Thyroid gland (tissue), 4 donors: ENCODE data around the gene KRT81. TPM values are rescaled to one million over a fixed set of nuclear protein-coding genes. Genes with fewer than 3 reads are reported as not detected.
"Not testable (repeated sequence)": the region's sequence is repeated elsewhere in the genome, so short reads cannot be mapped to it uniquely, and the experiment has no call there.

Experiments
- DNase-seq, 2 donors: peaks; one replicate each; pipeline ENCODE4 v3.0.0-alpha.2; 2019
- H3K27ac ChIP-seq, 3 donors: fragments of 200-600 bp; sonication (generic); 1 replicate in 2 of 3; 2 replicates in 1 of 3; pipeline ENCODE4 v1.5.1; 2016 to 2019; ENCODE audit warnings: mild to moderate bottlenecking in 1 of 3, moderate library complexity in 1 of 3
- H3K27me3 ChIP-seq: fragments of 200-600 bp; sonication (generic); one replicate; pipeline ENCODE4 v1.5.1; 2019
- H3K36me3 ChIP-seq, 2 donors: fragments of 200-600 bp; sonication (generic); one replicate each; pipeline ENCODE4 v1.5.1; 2016 to 2019
- H3K4me1 ChIP-seq, 2 donors: fragments of 200-600 bp; sonication (generic); one replicate each; pipeline ENCODE4 v1.5.1; 2017 to 2019
- H3K4me3 ChIP-seq, 3 donors: fragments of 200-600 bp; sonication (generic); replicated peaks in 1 of 3; 1 replicate in 2 of 3; 2 replicates in 1 of 3; pipeline ENCODE4 v1.5.1; 2016; ENCODE audit warnings: mild to moderate bottlenecking in 1 of 3
- H3K9me3 ChIP-seq: fragments of 200-600 bp; sonication (generic); one replicate; pipeline ENCODE4 v1.5.1; 2017
- CTCF ChIP-seq, 6 experiments: fragments of 200-600 bp in 3 of 6; fragments of 450-650 bp in 3 of 6; sonication (generic) in 3 of 6; IDR thresholded peaks; one replicate each; pipeline ENCODE4 v1.5.1; 2016 to 2019; ENCODE audit warnings: antibody characterized with exemption in 6 of 6, mild to moderate bottlenecking in 2 of 6, inconsistent platforms in 1 of 6, moderate library complexity in 1 of 6
- POLR2A ChIP-seq, 2 donors: fragments of 450-650 bp; IDR thresholded peaks; one replicate each; pipeline ENCODE4 v1.6.1; 2017; ENCODE audit warnings: antibody characterized with exemption in 2 of 2, mild to moderate bottlenecking in 2 of 2, moderate library complexity in 1 of 2
- WGBS, 2 donors: methylation state at CpG; one replicate each; pipeline ENCODE4 v1.1.5; 2017; 5-methylcytosine and 5-hydroxymethylcytosine counted together
- intact Hi-C: fragments of 100-400 bp; cut with DNase I; formaldehyde crosslinking; loops from one replicate; pipeline ENCODE4 v1.15.1; 2023
- total RNA-seq, 4 donors: library from RNA; depleted of rRNA; stranded (reverse); fragments of >200 nt; gene quantifications; one replicate each; pipeline ENCODE4 v1.2.3, GENCODE V29; 2016

Gene KRT81
- total RNA-seq, 4 donors from 2014 or later: 0.11 to 0.71 TPM; not detected in 2

DNA sequence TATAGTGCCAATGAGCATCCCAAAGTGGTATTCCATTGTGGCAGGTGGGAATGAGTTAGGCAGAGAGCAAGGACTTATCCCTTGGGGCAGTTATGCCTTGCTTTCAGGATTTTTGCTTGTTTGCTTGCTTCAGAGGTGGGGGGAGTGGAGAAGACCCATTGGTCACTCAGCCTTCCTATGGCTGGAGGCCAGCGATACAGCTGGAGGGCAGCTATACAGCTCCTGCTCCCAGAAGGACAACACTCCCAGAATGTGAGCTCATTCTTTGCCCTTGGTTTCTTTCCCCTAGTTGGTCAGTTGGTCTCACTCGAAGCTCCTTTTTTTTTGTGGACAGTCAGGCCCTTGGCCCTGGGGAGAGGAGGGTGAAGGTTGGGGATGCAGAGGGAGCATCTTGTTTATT, 15.4 kb upstream of the KRT81 start:
- H3K4me3 ChIP-seq: no peak overlapping the region
- H3K4me1 ChIP-seq: peaks cover 16 to 20% of the 10 kb centered on the region in 2 donors
- no peak for TF ChIP-seq CTCF (IDR thresholded peaks at IDR 0.05)
- no peak for TF ChIP-seq POLR2A (IDR thresholded peaks at IDR 0.05)
- intact Hi-C loops: no loop called here
- H3K9me3 ChIP-seq: no peaks in the 10 kb centered on the region
- no peaks in the 10 kb centered on the region for H3K36me3 ChIP-seq
- WGBS, 2 donors: 91 to 100% methylated on average over 2 of the region's 2 CpGs
- peak overlapping the region in 1 of 3 donors; percentile 20 for H3K27ac ChIP-seq
- DNase-seq: no peak
- no peaks in the 10 kb centered on the region for H3K27me3 ChIP-seq

GRCh38 chr12:52305921-52306705, 14.8 kb upstream of the KRT81 start:
- intact Hi-C loops: no loop called here
- Histone ChIP-seq H3K27ac (no peak overlapping the region), H3K36me3 (no peaks in the 10 kb centered on the region), H3K27me3 (no peaks in the 10 kb centered on the region), H3K4me1 (peaks cover 16 to 20% of the 10 kb centered on the region in 2 donors), H3K9me3 (no peaks in the 10 kb centered on the region), H3K4me3 (no peak overlapping the region)
- no peak for DNase-seq
- TF ChIP-seq POLR2A (IDR thresholded peaks at IDR 0.05) (no peak), CTCF (IDR thresholded peaks at IDR 0.05) (peak in 2 of 6 experiments; percentile 31 to 33)
- 65 to 72% methylated on average over 5 to 6 of the region's 11 CpGs for WGBS, 2 donors

DNA sequence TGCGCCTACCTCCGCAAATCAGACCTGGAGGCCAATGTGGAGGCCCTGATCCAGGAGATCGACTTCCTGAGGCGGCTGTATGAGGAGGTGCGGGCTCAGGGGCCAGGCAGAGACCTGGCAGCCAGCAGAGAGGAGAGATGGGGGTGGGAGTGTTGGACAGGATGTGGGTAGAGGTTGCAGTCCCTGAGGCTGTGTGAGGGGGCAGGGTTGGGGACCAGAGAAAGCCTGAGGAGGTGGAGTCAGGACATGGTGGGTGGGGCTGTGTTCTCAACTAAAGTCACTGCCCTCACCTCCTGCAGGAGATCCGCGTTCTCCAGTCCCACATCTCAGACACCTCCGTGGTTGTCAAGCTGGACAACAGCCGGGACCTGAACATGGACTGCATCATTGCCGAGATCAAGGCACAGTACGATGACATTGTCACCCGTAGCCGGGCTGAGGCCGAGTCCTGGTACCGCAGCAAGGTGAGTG, 13.6 kb upstream of the KRT81 start:
- DNase-seq, H3K9me3 ChIP-seq, H3K27ac ChIP-seq, H3K4me3 ChIP-seq, intact Hi-C loops, H3K27me3 ChIP-seq, H3K36me3 ChIP-seq: not testable (repeated sequence)
- 90 to 91% methylated on average over 11 to 14 of the region's 15 CpGs for WGBS, 2 donors
- H3K4me1 ChIP-seq: peaks cover 16 to 20% of the 10 kb centered on the region in 2 donors

DNA sequence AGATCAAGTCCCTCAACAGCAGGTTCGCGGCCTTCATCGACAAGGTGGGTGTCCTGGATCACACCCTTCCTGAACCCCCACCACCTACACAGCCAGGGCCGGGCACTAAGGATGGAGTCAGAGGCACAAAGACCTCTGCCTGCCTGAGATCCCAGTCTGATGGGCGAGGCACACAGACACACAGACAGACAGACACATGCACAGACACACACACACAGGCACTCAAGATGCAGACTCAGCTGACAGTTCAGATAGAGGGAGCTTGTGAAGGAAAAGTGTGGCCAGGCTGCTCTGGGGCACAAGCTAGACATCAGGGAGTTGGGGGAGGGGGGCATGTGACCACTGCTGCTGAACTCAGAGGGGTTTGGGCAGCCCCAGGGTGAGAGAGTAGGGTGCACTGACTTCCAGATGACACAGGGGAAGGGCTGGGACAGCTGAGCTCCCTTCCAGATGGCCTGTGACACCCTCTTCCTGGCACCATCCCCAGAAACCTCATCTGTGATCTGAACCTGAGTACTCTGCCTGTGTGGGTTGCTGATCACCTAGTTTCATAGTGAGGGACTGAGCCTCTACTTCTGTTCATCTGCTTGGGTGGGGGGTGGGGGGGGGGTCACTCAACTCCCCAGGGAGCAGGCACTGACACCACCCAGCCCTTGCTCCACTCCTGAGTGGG, 11.0 kb upstream of the KRT81 start:
- H3K27ac ChIP-seq, intact Hi-C loops, H3K4me1 ChIP-seq, DNase-seq, H3K27me3 ChIP-seq, H3K4me3 ChIP-seq, H3K9me3 ChIP-seq, H3K36me3 ChIP-seq: not testable (repeated sequence)
- WGBS, 2 donors: no CpG with 5 or more reads among the region's 5 CpGs

DNA sequence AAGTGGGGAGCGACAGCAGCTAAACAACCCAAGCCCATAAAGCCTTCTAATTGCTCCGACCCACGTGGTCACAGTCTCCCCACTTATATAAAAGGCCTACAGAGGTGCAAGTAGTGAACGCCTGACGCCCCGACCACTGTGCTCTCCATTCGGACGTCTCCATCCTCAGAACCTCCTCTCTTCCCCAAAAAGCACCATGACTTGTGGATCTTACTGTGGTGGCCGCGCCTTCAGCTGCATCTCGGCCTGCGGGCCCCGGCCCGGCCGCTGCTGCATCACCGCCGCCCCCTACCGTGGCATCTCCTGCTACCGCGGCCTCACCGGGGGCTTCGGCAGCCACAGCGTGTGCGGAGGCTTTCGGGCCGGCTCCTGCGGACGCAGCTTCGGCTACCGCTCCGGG, 10.4 kb upstream of the KRT81 start:
- H3K4me3 ChIP-seq, H3K9me3 ChIP-seq, H3K27ac ChIP-seq, intact Hi-C loops, H3K27me3 ChIP-seq, H3K4me1 ChIP-seq, H3K36me3 ChIP-seq, DNase-seq: not testable (repeated sequence)
- WGBS, 2 donors: 73 to 81% methylated on average over 14 to 17 of the region's 31 CpGs

DNA sequence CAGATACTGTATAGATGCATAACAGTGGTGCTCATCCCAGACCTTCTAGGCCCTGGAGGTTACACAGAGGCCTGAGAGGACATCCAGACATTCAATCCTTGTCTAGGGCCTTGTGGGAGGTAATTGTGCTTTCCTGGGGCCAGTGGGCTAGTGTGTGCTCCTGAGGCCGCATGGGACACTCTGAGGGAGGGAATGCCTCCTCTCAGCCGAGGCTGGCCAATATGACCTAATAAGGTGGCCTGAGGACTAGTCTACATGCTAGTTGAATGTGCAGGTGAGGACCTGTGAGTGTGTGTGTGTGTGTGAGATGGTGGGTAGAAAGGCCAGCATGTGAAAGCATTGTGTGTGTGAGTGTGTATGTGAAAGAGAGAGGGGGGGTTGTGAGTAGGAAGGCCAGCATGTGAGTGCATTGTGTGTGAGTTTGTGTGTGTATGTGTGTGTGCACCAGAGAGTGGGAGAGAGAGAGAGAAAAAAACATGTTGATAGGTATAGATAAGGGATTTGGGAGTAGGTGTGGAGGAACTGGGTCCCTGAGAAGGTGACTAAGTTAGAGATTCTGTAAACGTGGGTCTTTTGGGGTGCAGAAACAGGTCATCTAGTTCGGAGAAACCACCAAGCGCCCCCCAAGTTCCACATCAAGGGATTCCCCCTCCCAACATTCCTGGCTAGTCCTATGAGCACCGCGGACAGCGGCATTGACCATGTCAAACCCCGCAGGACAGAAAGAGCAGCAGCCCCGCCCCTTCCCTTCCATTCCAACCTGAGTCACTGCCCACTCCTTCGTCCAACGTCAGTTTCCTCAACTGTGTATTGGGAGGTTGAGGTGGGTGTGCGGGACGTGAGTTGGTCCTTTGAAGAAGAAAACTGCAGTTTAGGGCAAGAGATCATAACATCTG, 9.7 kb upstream of the KRT81 start:
- intact Hi-C loops: no loop called here
- TF ChIP-seq POLR2A (IDR thresholded peaks at IDR 0.05): no peak
- no peak for TF ChIP-seq CTCF (IDR thresholded peaks at IDR 0.05)
- Histone ChIP-seq H3K4me1 (no peaks in the 10 kb centered on the region), H3K9me3 (no peaks in the 10 kb centered on the region), H3K36me3 (no peaks in the 10 kb centered on the region), H3K27ac (no peak overlapping the region), H3K27me3 (no peaks in the 10 kb centered on the region), H3K4me3 (no peak overlapping the region)
- WGBS, 2 donors: 57 to 72% methylated on average over 14 of the region's 14 CpGs
- no peak for DNase-seq
